Right lobe of liver (tissue), 4 donors: ENCODE measurements around the gene KLHL10.

ENCODE experiments used
- POLR2A ChIP-seq: fragments of 450-650 bp; IDR thresholded peaks from one replicate; pipeline ENCODE4 v1.6.1; 2017; ENCODE audit warnings: antibody characterized with exemption, mild to moderate bottlenecking
- TF ChIP-seq, protein P1 (sequence below), 4 donors: fragments of 200-600 bp in 3 of 4; fragments of 450-650 bp in 1 of 4; IDR thresholded peaks; one replicate each; pipeline versions ENCODE4 v1.5.1 to v1.8.0; 2016 to 2022; ENCODE audit warnings: antibody characterized with exemption in 4 of 4, mild to moderate bottlenecking in 2 of 4
- donor health status: DM: no; HTN: no; CAD: no.
- donor health status: DM: no; HTN: no; CAD: no.
- donor health status: DM: no; HTN: yes; CAD: no.

DNA sequence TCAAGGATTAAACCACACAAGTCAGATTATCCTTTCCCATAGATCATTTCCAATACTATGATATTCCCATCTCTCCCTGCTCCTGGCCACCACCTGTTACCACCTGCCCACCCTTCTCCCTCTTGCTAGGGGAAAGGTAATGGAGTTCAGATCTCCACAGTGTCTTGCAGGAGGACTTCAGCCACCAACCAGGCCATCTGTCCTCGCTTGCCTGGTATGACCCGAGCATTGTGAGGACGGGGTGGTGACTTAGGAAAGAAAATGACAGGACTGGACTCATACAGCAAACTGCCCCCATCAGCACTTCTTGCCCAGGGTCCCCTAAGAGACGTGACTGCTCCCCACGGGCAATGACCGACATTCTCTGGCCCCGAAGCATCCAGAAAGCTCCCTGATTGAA lies 14.0 kb upstream of the KLHL10 start:
- TF ChIP-seq POLR2A: no peak
- TF ChIP-seq, protein P1, sequence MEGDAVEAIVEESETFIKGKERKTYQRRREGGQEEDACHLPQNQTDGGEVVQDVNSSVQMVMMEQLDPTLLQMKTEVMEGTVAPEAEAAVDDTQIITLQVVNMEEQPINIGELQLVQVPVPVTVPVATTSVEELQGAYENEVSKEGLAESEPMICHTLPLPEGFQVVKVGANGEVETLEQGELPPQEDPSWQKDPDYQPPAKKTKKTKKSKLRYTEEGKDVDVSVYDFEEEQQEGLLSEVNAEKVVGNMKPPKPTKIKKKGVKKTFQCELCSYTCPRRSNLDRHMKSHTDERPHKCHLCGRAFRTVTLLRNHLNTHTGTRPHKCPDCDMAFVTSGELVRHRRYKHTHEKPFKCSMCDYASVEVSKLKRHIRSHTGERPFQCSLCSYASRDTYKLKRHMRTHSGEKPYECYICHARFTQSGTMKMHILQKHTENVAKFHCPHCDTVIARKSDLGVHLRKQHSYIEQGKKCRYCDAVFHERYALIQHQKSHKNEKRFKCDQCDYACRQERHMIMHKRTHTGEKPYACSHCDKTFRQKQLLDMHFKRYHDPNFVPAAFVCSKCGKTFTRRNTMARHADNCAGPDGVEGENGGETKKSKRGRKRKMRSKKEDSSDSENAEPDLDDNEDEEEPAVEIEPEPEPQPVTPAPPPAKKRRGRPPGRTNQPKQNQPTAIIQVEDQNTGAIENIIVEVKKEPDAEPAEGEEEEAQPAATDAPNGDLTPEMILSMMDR (IDR thresholded peaks at IDR 0.05): no peak
